ENCODE data around the gene NEO1.

GRCh38 chr15:73237910-73238309 is 185.6 kb downstream of the NEO1 start:
- TF ChIP-seq, protein P1, sequence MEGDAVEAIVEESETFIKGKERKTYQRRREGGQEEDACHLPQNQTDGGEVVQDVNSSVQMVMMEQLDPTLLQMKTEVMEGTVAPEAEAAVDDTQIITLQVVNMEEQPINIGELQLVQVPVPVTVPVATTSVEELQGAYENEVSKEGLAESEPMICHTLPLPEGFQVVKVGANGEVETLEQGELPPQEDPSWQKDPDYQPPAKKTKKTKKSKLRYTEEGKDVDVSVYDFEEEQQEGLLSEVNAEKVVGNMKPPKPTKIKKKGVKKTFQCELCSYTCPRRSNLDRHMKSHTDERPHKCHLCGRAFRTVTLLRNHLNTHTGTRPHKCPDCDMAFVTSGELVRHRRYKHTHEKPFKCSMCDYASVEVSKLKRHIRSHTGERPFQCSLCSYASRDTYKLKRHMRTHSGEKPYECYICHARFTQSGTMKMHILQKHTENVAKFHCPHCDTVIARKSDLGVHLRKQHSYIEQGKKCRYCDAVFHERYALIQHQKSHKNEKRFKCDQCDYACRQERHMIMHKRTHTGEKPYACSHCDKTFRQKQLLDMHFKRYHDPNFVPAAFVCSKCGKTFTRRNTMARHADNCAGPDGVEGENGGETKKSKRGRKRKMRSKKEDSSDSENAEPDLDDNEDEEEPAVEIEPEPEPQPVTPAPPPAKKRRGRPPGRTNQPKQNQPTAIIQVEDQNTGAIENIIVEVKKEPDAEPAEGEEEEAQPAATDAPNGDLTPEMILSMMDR (IDR thresholded peaks at IDR 0.05): no peak
- no peak for TF ChIP-seq POLR2A (IDR thresholded peaks at IDR 0.05)

Measured in uterus (tissue), 2 donors.